ENCODE measurements around the gene PARVG. TPM values are rescaled to one million over a fixed set of nuclear protein-coding genes. Genes with fewer than 3 reads are reported as not detected.

PARVG gene
- total and polyA plus RNA-seq, 10 of the 15 experiments (the other 5 are each of a cell fraction or from before 2014, with no cell fraction given), result 6.3 to 123 (median 71.9) TPM

DNA sequence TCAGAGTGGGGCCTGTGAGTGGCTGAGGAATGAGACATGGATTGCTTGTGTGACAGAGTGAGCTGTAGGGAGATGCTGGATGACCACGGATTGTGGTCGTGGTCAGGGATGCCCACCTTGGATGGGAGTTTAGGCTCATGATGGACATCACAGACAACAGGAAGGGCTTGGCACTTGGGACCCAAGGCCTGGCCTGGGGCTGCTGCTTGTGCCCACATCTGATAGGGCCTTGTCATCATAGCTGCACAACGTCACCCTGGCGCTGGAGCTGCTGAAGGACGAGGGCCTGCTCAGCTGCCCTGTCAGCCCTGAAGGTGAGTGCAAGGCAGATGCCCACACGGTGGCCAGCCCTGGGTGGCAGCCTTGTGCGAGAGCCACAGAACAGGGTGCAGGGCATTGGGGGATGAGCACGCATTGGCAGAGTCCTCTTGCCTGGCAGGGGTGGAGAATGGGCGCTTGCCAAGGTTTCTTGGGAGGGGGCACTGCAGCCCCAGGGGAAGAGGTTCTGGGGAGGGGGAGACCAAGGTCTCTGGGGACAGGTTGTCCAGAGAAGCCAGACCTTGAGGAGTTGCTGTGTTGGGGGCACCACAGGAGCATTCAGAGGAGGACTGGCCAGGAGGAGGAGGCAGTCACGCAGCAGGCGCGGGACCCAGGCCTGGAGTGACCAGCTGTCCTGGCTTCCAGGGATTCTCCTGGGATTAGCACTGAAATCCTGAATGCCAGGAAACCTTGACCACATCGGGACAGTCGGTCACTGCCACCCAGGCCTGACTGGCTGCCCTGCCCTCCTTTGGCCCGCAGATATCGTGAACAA, 25.0 kb downstream of the PARVG start (continued):
- TF ChIP-seq RCOR1 (conservative IDR thresholded peaks at IDR 0.05; ENCODE audit: low read depth, low read length) (no peak), CBX5 (IDR thresholded peaks at IDR 0.05; ENCODE audit: low read depth) (no peak), RFX5 (IDR thresholded peaks at IDR 0.05; ENCODE audit: low read depth, low read length) (no peak), FOXK2 (IDR thresholded peaks at IDR 0.05) (no peak), SMARCA5 (IDR thresholded peaks at IDR 0.05) (no peak), KAT2A (conservative IDR thresholded peaks at IDR 0.05; ENCODE audit: control insufficient read depth, low read depth, low read length) (no peak)

DNA sequence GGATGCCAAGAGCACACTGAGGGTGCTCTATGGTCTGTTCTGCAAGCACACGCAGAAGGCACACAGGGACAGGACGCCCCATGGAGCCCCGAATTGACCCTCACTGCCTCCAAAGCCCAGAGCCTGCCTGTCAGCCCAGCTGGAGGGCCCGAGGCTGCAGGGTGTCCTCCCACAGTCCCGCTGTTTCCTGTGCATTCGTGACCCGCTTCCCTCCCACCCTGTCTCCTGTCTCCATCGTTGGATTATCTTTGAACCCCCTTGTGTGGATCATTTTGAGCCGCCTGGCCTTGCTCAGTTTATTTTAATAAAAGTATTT, 25.6 kb downstream of the PARVG start:
- RAD21 ChIA-PET (ENCODE audit: unreplicated experiment), result no interaction called here
- TF ChIP-seq SRF (IDR thresholded peaks at IDR 0.05; ENCODE audit: low read depth in 2 of 2, low read length in 2 of 2) (no peak), PML (IDR thresholded peaks at IDR 0.05; ENCODE audit: low read length) (no peak), MXI1 (IDR thresholded peaks at IDR 0.05; ENCODE audit: low read depth, low read length) (no peak), EGR1 (IDR thresholded peaks at IDR 0.05; ENCODE audit: borderline replicate concordance in 1 of 2, low read depth in 2 of 2, low read length in 2 of 2) (no peak), ATF7 (IDR thresholded peaks at IDR 0.05; ENCODE audit: low read depth) (no peak), MEF2A (IDR thresholded peaks at IDR 0.05; ENCODE audit: insufficient read depth, low read depth, low read length) (no peak), ZBED1 (IDR thresholded peaks at IDR 0.05; ENCODE audit: borderline replicate concordance) (no peak), BHLHE40 (IDR thresholded peaks at IDR 0.05; ENCODE audit: borderline replicate concordance in 1 of 2, low read depth in 2 of 2, low read length in 1 of 2) (no peak), YBX1 (IDR thresholded peaks at IDR 0.05) (no peak), SIX5 (IDR thresholded peaks at IDR 0.05; ENCODE audit: low read depth, low read length, severe bottlenecking) (no peak), POLR2AphosphoS5 (IDR thresholded peaks at IDR 0.05; ENCODE audit: low read length) (no peak), KAT2A (conservative IDR thresholded peaks at IDR 0.05; ENCODE audit: control insufficient read depth, low read depth, low read length) (no peak), CBFB (IDR thresholded peaks at IDR 0.05; ENCODE audit: low read depth) (no peak)
- TF ChIP-seq, protein P1, sequence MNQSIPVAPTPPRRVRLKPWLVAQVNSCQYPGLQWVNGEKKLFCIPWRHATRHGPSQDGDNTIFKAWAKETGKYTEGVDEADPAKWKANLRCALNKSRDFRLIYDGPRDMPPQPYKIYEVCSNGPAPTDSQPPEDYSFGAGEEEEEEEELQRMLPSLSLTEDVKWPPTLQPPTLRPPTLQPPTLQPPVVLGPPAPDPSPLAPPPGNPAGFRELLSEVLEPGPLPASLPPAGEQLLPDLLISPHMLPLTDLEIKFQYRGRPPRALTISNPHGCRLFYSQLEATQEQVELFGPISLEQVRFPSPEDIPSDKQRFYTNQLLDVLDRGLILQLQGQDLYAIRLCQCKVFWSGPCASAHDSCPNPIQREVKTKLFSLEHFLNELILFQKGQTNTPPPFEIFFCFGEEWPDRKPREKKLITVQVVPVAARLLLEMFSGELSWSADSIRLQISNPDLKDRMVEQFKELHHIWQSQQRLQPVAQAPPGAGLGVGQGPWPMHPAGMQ (IDR thresholded peaks at IDR 0.05; ENCODE audit: borderline replicate concordance), result no peak
- TF ChIP-seq, protein P2, sequence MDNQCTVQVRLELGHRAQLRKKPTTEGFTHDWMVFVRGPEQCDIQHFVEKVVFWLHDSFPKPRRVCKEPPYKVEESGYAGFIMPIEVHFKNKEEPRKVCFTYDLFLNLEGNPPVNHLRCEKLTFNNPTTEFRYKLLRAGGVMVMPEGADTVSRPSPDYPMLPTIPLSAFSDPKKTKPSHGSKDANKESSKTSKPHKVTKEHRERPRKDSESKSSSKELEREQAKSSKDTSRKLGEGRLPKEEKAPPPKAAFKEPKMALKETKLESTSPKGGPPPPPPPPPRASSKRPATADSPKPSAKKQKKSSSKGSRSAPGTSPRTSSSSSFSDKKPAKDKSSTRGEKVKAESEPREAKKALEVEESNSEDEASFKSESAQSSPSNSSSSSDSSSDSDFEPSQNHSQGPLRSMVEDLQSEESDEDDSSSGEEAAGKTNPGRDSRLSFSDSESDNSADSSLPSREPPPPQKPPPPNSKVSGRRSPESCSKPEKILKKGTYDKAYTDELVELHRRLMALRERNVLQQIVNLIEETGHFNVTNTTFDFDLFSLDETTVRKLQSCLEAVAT (IDR thresholded peaks at IDR 0.05), result no peak
- TF ChIP-seq, protein P3, sequence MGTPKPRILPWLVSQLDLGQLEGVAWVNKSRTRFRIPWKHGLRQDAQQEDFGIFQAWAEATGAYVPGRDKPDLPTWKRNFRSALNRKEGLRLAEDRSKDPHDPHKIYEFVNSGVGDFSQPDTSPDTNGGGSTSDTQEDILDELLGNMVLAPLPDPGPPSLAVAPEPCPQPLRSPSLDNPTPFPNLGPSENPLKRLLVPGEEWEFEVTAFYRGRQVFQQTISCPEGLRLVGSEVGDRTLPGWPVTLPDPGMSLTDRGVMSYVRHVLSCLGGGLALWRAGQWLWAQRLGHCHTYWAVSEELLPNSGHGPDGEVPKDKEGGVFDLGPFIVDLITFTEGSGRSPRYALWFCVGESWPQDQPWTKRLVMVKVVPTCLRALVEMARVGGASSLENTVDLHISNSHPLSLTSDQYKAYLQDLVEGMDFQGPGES (IDR thresholded peaks at IDR 0.05), result no peak

More for the DNA sequence above, 25.6 kb downstream of the PARVG start:
- in situ Hi-C loops (cut with MboI) (no loop called here), intact Hi-C loops (cut with micrococcal nuclease; ENCODE audit: unreplicated experiment) (no loop called here)
- no TSS peak for BruUV-seq (replicated peaks)
- peaks cover 12% of the 10 kb centered on the region for H3K4me1 ChIP-seq (ENCODE audit: control insufficient read depth, insufficient read depth, low read length)
- ATAC-seq, result no peak
- WGBS (ENCODE audit: insufficient coverage, insufficient replicate concordance, low lambda C conversion rate, missing lambda C conversion rate), result 68% methylated on average over 9 of the region's 9 CpGs
- no peak overlapping the region for H3K4me3 ChIP-seq
- ChIA-PET POLR2A (interaction anchor here (1.0 kb wide), 1 partner anchor 33 kb away, joined by 4 read pairs; no protein-coding TSS in a partner anchor), CTCF (no interaction called here), SMC1A (ENCODE audit: uncharacterized antibody, unreplicated experiment) (no interaction called here)
- no peaks in the 10 kb centered on the region for H3K36me3 ChIP-seq (ENCODE audit: control insufficient read depth in 2 of 2, insufficient read depth in 2 of 2, low read length in 1 of 2)
- no peak overlapping the region for H2AFZ ChIP-seq (ENCODE audit: control insufficient read depth, low read depth, low read length)
- H3K9me3 ChIP-seq (replicated peaks; ENCODE audit: control insufficient read depth, insufficient read depth, low read length), result no peaks in the 10 kb centered on the region; the same call in 2 of the 3 replicates
- no peaks in the 10 kb centered on the region for H3K79me2 ChIP-seq (ENCODE audit: control insufficient read depth, insufficient read depth, low read length)
- no peak overlapping the region for H3K27ac ChIP-seq (ENCODE audit: control insufficient read depth, insufficient read depth)
- no peak for FAIRE-seq
- H3K27me3 ChIP-seq (replicated peaks in 1 of 2; ENCODE audit: control insufficient read depth in 2 of 2, insufficient read depth in 2 of 2, low read length in 1 of 2), result no peaks in the 10 kb centered on the region
- no peaks in the 10 kb centered on the region for H4K20me1 ChIP-seq (ENCODE audit: control insufficient read depth, insufficient read depth)
- H3K9ac ChIP-seq (ENCODE audit: control insufficient read depth, insufficient read depth, low read length), result no peak overlapping the region
- no peak overlapping the region for H3K4me2 ChIP-seq (ENCODE audit: control insufficient read depth, insufficient read depth)
- DNase-seq (ENCODE audit: low read depth, low spot score), result no peak

All from GM12878 (cell line).